ENCODE results near the gene MAPK1IP1L.

The MAPK1IP1L gene

DNA sequence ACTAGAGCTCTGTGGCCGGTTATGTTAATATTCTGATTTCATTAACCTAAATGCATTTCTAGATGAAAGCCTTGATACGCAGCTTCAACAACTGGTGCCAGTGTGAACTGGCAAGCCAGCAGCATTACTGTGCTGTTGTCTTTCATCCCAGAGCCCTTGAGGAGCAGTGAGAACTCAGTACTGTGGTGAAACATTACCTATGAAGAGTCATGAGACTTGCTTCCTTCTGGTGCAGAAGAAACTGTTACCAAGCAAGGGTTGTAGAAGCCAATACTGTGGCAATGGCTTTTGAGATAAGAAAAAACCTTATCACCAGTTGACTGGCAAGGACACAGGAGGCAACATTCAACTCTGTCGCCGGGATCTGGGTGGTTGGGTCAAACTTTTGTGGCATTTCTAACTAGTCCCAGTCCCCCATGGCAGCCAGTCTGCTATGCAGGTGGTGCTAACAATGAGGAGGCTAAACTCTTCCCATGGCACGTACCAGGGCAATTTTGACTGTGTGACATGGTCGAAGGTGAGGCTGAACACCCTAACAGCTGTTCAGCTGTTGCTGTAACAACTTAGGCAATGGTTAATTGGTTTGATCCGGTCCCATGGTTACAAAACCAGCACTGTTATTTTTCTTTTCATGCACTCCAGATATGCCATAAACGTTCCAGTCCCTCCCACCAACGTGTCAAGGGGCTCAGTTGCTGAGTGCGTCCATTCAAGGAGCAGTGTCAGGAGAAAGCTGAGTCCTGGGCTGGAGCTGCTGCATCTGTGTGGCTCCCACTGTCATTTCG lies 65.0 kb downstream of the MAPK1IP1L start:
- H3K4me1 ChIP-seq (ENCODE audit: control extremely low read depth in 1 of 4, control insufficient read depth in 4 of 4, insufficient read depth in 4 of 4, low read length in 3 of 4) = peaks cover 0 to 19% (median under 1%) of the 10 kb centered on the region in 4 experiments
- no peaks in the 10 kb centered on the region for H3K9me3 ChIP-seq (ENCODE audit: control extremely low read depth in 1 of 5, control insufficient read depth in 4 of 5, insufficient read depth in 2 of 5, low read depth in 1 of 5, low read length in 4 of 5)
- CTCF ChIA-PET = interaction anchor here (1.0 to 2.4 kb wide), 2 partner anchors 14 to 24 kb away, joined by 3 to 9 read pairs; no protein-coding TSS in a partner anchor
- H3K27me3 ChIP-seq (replicated peaks in 2 of 5; ENCODE audit: control insufficient read depth in 4 of 5, insufficient read depth in 5 of 5, low read length in 4 of 5) = no peaks in the 10 kb centered on the region
- H3K27ac ChIP-seq (ENCODE audit: insufficient read depth in 1 of 2, low read depth in 1 of 2, low read length in 2 of 2, poor library complexity in 1 of 2, severe bottlenecking in 2 of 2) = no peak overlapping the region
- DNase-seq = peak in 1 of 3 donors; percentile 25
- no peak overlapping the region for H3K4me3 ChIP-seq (ENCODE audit: control insufficient read depth in 1 of 7, extremely low read depth in 1 of 7, insufficient read depth in 4 of 7, low read depth in 2 of 7, low read length in 6 of 7)
- WGBS (ENCODE audit: insufficient coverage) = 73% methylated on average over 8 of the region's 11 CpGs
- no peaks in the 10 kb centered on the region for H3K36me3 ChIP-seq (ENCODE audit: control insufficient read depth in 4 of 4, insufficient read depth in 4 of 4, low read length in 3 of 4)
- POLR2A ChIA-PET = no interaction called here

DNA sequence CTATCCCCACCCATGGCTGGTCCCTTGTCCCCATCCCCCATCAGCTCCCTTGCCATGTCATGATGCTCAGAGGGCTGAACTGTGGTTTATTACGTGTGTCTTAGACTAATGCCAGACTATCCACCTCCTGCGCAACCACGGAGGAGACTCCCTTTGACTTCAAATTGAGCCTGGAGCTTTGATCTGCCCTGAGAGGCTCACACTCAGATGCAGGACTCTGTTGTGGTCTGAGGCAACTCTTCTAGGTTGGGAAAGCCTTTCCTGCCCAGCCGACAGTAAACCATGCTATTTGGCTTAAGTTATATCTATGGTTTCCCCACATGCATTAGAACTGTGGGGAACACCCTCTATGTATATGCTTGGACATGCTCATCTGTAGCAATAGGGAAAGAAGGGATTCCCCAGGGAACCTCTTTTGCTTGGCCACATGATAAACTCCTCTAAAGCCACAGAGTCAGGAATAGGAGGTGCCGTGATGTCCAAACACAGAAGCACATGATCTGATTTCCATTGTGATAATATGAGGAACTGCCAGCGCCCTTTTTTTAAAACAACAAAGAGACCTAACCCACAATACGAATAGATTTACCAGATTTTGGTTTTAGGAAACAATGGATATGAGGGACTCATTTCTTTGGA lies 66.5 kb downstream of the MAPK1IP1L start:
- POLR2A ChIA-PET = no interaction called here

DNA sequence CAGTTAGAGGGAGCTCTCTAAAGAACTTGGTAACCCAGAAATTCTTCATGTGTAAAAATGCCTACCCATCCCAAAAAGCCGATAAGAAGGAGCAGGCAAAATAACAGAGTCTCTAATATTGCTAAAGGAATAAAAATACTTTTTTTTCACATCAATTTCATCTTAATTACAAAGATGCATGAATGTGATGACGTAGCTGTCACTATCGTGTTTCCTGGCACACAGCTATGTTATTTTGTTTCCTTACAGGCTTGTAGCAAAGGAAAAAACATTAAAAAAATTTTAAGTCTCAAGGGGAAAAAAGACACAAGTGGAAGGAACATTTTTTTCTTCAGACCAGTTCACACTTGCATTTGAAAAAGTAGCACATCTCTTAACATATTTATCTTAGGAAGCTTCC lies 67.3 kb downstream of the MAPK1IP1L start:
- H3K27me3 ChIP-seq (replicated peaks in 2 of 5; ENCODE audit: control insufficient read depth in 4 of 5, insufficient read depth in 5 of 5, low read length in 4 of 5) = no peaks in the 10 kb centered on the region
- 93% methylated on average over 2 of the region's 3 CpGs for WGBS (ENCODE audit: insufficient coverage)
- ChIA-PET CTCF (interaction anchor here (1.0 to 2.4 kb wide), 2 partner anchors 12 to 41 kb away, joined by 4 to 9 read pairs; no protein-coding TSS in a partner anchor), POLR2A (no interaction called here)
- H3K4me3 ChIP-seq (ENCODE audit: control insufficient read depth in 1 of 7, extremely low read depth in 1 of 7, insufficient read depth in 4 of 7, low read depth in 2 of 7, low read length in 6 of 7) = no peak overlapping the region
- peaks cover 0 to 19% (median under 1%) of the 10 kb centered on the region in 4 experiments for H3K4me1 ChIP-seq (ENCODE audit: control extremely low read depth in 1 of 4, control insufficient read depth in 4 of 4, insufficient read depth in 4 of 4, low read length in 3 of 4)
- no peaks in the 10 kb centered on the region for H3K9me3 ChIP-seq (ENCODE audit: control extremely low read depth in 1 of 5, control insufficient read depth in 4 of 5, insufficient read depth in 2 of 5, low read depth in 1 of 5, low read length in 4 of 5)
- no peak for DNase-seq
- no peak overlapping the region for H3K27ac ChIP-seq (ENCODE audit: insufficient read depth in 1 of 2, low read depth in 1 of 2, low read length in 2 of 2, poor library complexity in 1 of 2, severe bottlenecking in 2 of 2)
- no peaks in the 10 kb centered on the region for H3K36me3 ChIP-seq (ENCODE audit: control insufficient read depth in 4 of 4, insufficient read depth in 4 of 4, low read length in 3 of 4)

More for the DNA sequence above, 66.5 kb downstream of the MAPK1IP1L start:
- no peak for DNase-seq
- WGBS (ENCODE audit: insufficient coverage) = 100% methylated on average over 3 of the region's 7 CpGs
- Histone ChIP-seq H3K36me3 (ENCODE audit: control insufficient read depth in 4 of 4, insufficient read depth in 4 of 4, low read length in 3 of 4) (no peaks in the 10 kb centered on the region), H3K9me3 (ENCODE audit: control extremely low read depth in 1 of 5, control insufficient read depth in 4 of 5, insufficient read depth in 2 of 5, low read depth in 1 of 5, low read length in 4 of 5) (no peaks in the 10 kb centered on the region), H3K27me3 (replicated peaks in 2 of 5; ENCODE audit: control insufficient read depth in 4 of 5, insufficient read depth in 5 of 5, low read length in 4 of 5) (no peaks in the 10 kb centered on the region), H3K27ac (ENCODE audit: insufficient read depth in 1 of 2, low read depth in 1 of 2, low read length in 2 of 2, poor library complexity in 1 of 2, severe bottlenecking in 2 of 2) (no peak overlapping the region), H3K4me3 (ENCODE audit: control insufficient read depth in 1 of 7, extremely low read depth in 1 of 7, insufficient read depth in 4 of 7, low read depth in 2 of 7, low read length in 6 of 7) (no peak overlapping the region), H3K4me1 (ENCODE audit: control extremely low read depth in 1 of 4, control insufficient read depth in 4 of 4, insufficient read depth in 4 of 4, low read length in 3 of 4) (peaks cover 0 to 19% (median under 1%) of the 10 kb centered on the region in 4 experiments)
- CTCF ChIA-PET = interaction anchor here (1.0 to 2.4 kb wide), 3 partner anchors 13 to 42 kb away, joined by 3 to 9 read pairs (median 4); no protein-coding TSS in a partner anchor
